Adrenal gland (tissue), 5 donors: Measurements from ENCODE around the gene RPTOR.

Experiments used
- POLR2A ChIP-seq, 2 donors: fragments of 450-650 bp; IDR thresholded peaks; one replicate each; pipeline ENCODE4 v1.6.1; 2017; ENCODE audit warnings: antibody characterized with exemption in 2 of 2, mild to moderate bottlenecking in 2 of 2, moderate library complexity in 1 of 2
- TF ChIP-seq, protein P1 (sequence below), 6 experiments: fragments of 450-650 bp in 4 of 6; fragments of 200-600 bp in 2 of 6; sonication (generic) in 1 of 6; IDR thresholded peaks; 1 replicate in 5 of 6; 2 replicates in 1 of 6; pipeline versions ENCODE4 v1.5.1 to v1.8.0; 2016 to 2021; ENCODE audit warnings: antibody characterized with exemption in 6 of 6, mild to moderate bottlenecking in 2 of 6, moderate library complexity in 1 of 6
- donor health status: DM: no; HTN: no; CAD: no.

DNA sequence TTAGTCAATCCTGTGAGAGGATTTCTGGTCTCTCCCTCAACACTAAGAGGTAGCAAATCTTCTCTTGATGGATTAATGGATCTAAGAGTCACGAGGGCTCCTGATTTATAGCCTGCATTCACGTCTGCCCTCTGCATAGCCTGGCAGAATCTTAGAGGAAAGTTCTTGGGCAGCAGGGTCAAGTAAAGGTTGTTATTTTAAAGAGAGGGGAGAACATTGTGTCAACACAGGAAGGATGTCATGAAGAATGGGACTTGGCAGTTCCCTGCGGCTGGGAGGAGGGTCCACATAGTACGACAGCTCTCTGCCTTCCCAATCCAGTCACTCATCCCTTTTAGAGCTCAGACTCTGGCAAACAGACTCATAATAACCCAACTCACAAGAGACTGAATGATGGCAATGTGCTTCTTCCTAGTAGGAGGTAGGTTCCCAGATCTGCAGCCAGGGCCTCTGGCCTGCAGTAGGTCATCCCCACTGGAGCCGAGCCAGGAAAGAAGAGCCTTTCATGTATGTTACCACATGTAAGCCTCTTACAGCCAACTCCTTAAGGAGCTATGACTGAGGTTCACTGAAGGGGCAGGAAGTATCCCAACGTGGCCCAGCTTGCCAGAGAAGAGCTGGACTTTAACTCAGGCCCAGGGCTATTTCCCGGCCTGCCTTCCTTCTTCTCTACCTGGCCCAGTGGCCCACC lies 25.4 kb upstream of the RPTOR start:
- TF ChIP-seq POLR2A (IDR thresholded peaks at IDR 0.05), result no peak
- TF ChIP-seq, protein P1, sequence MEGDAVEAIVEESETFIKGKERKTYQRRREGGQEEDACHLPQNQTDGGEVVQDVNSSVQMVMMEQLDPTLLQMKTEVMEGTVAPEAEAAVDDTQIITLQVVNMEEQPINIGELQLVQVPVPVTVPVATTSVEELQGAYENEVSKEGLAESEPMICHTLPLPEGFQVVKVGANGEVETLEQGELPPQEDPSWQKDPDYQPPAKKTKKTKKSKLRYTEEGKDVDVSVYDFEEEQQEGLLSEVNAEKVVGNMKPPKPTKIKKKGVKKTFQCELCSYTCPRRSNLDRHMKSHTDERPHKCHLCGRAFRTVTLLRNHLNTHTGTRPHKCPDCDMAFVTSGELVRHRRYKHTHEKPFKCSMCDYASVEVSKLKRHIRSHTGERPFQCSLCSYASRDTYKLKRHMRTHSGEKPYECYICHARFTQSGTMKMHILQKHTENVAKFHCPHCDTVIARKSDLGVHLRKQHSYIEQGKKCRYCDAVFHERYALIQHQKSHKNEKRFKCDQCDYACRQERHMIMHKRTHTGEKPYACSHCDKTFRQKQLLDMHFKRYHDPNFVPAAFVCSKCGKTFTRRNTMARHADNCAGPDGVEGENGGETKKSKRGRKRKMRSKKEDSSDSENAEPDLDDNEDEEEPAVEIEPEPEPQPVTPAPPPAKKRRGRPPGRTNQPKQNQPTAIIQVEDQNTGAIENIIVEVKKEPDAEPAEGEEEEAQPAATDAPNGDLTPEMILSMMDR (IDR thresholded peaks at IDR 0.05), result no peak
